ENCODE results near the gene MAGEC2. TPM values are rescaled to one million over a fixed set of nuclear protein-coding genes. Genes with fewer than 3 reads are reported as not detected.

MAGEC2 gene, protein sequence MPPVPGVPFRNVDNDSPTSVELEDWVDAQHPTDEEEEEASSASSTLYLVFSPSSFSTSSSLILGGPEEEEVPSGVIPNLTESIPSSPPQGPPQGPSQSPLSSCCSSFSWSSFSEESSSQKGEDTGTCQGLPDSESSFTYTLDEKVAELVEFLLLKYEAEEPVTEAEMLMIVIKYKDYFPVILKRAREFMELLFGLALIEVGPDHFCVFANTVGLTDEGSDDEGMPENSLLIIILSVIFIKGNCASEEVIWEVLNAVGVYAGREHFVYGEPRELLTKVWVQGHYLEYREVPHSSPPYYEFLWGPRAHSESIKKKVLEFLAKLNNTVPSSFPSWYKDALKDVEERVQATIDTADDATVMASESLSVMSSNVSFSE
- total RNA-seq, result not detected
- not detected for polyA plus RNA-seq (ENCODE audit: insufficient read length in 6 of 6)
- long read RNA-seq, donor 1, result 0 reads
- long read RNA-seq, donor 2, result 0 reads
- long read RNA-seq, donor 3, result 0 reads
- long read RNA-seq, donor 4, result 0 reads
- long read RNA-seq, donor 5, result 0 reads
- long read RNA-seq, donor 6, result 0 reads
- long read RNA-seq, donor 7, result 0 reads
- long read RNA-seq, donor 8, result 0 reads
- long read RNA-seq, donor 9, result 0 reads
- long read RNA-seq, donor 10, result 0 reads
- long read RNA-seq, donor 11, result 0 reads
- long read RNA-seq, donor 12, result 0 reads

DNA sequence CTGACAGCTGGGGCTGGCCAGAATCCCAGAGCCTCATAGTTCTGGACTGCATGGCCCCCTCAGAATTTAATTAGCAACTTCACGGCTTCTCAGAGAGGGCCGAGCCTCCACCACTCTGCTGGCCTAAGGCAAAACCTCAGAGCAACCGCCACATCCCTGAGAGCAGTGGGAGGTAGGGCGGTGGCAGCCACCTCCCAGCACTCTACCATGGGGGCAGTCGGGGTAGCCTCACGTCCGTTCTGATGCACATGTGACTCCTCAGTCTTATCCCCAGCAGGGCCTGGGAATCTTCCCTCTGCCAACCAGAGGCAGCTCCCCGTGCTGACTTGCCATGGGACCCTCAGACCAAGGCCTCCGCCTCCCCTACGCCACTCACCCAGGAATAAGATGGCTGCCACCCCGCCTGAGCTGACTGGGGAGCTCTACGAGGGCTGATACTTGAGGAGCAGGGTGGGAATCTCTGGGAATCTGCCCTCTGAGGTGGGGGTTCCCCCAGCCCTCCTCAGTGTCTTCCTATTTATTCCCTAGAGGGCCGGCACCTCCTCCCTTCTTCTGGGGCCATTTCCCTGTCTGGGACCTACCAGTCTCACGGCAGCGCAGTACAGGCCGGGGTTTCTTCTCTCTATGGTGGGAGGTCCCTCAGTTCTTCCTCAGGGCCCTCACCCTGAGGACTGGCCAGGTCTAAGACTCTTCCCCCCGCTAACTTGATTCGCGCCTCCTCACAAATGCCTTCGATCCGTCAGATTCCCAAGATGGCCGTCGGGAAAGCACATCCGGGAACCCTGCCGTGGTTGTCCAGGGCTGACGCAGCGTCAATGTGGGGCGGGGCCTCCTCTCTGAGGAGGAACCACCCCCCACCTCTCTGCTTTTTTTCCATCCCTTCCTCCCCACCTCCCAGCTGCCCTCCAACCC is at the start of gene MAGEC2:
Gene MAGEC2, minus strand, starts transcription at position 769 of the 912 bp plus-strand sequence. CDS start 1,303 bp downstream, outside the sequence.
- intact Hi-C loops (cut with DNase I), result no loop called here
- TF ChIP-seq, protein P1, sequence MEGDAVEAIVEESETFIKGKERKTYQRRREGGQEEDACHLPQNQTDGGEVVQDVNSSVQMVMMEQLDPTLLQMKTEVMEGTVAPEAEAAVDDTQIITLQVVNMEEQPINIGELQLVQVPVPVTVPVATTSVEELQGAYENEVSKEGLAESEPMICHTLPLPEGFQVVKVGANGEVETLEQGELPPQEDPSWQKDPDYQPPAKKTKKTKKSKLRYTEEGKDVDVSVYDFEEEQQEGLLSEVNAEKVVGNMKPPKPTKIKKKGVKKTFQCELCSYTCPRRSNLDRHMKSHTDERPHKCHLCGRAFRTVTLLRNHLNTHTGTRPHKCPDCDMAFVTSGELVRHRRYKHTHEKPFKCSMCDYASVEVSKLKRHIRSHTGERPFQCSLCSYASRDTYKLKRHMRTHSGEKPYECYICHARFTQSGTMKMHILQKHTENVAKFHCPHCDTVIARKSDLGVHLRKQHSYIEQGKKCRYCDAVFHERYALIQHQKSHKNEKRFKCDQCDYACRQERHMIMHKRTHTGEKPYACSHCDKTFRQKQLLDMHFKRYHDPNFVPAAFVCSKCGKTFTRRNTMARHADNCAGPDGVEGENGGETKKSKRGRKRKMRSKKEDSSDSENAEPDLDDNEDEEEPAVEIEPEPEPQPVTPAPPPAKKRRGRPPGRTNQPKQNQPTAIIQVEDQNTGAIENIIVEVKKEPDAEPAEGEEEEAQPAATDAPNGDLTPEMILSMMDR (IDR thresholded peaks at IDR 0.05), result no peak
- DNase-seq, result no peak
- no peaks in the 10 kb centered on the region for H3K36me3 ChIP-seq
- H3K4me1 ChIP-seq, result no peaks in the 10 kb centered on the region
- H3K27me3 ChIP-seq, result no peaks in the 10 kb centered on the region
- ATAC-seq, result no peak
- H3K4me3 ChIP-seq, result no peak within 1 kb of the TSS
- no peaks in the 10 kb centered on the region for H3K9me3 ChIP-seq
- no peak within 1 kb of the TSS for H3K27ac ChIP-seq

DNA sequence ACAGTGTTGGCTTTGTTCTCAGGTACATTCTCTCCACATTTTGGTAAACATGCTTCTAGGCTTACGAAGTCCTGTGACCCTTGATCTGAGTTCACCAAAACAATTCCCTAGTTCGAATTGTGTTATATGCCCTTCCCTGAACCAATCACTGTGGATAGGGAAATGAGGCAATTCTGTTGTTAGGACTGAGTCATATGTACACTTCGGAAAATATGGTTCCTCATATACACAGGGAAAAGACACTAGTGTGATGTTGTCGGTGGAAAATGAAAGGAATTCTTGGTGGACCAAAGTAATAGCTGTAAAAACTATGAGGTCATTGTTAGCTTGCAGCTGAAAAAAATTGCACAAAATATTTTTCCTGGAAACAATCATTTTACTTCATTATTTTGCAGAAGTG is 46.6 kb upstream of the MAGEC2 start:
- Histone ChIP-seq H3K4me1 (no peaks in the 10 kb centered on the region), H3K9me3 (no peaks in the 10 kb centered on the region), H3K4me3 (no peak overlapping the region), H3K27me3 (no peaks in the 10 kb centered on the region), H3K36me3 (no peaks in the 10 kb centered on the region), H3K27ac (no peak overlapping the region)
- TF ChIP-seq, protein P1 (IDR thresholded peaks at IDR 0.05), result no peak
- ATAC-seq (peak; percentile 54), DNase-seq (no peak)
- intact Hi-C loops (cut with DNase I), result no loop called here

DNA sequence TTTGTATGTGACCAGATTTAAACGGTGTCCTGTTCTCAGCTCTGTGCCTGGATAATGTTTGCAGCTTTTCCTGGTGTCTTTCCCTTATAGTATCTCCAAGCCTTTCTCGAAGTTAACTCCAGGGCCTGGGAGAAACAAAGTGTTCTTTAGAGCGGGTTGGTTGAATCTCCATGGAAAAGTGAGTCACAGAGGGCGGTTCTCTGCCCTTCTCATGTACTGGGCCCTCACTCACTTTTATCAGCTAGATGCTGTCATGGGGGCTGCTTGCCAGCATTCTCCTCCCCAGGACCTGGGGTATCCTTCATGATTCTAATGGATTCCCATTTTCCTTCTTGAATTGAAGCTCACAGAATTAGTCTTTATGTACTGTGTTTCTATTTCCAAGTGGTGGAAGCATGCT is 46.1 kb upstream of the MAGEC2 start:
- Histone ChIP-seq H3K36me3 (no peaks in the 10 kb centered on the region), H3K27ac (no peak overlapping the region), H3K9me3 (no peaks in the 10 kb centered on the region), H3K4me1 (no peaks in the 10 kb centered on the region), H3K27me3 (no peaks in the 10 kb centered on the region), H3K4me3 (no peak overlapping the region)
- ATAC-seq (peak; percentile 27), DNase-seq (no peak)
- intact Hi-C loops (cut with DNase I), result no loop called here
- TF ChIP-seq, protein P1 (IDR thresholded peaks at IDR 0.05), result no peak

DNA sequence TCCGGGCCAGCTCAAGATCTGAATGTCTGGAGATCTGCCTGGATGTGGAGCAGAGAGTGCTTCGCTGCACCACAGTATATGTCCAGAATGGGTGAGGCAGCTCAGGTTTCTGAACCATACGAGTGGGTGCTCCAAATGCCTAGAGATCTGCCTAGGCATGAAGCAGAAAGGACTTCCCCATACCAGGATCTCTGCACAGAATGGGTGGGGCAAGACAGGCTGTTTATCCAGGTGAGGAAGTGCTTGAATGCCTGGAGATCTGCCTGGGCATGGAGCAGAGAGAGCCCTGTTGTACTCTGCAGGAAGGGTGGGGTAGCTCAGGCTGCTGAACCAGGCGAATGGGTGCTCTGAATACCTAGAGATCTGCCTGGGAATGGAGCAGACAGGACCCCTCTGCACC is 45.4 kb upstream of the MAGEC2 start:
- intact Hi-C loops (cut with DNase I), result no loop called here
- DNase-seq, result no peak
- ATAC-seq, result peak; percentile 89
- no peaks in the 10 kb centered on the region for H3K27me3 ChIP-seq
- no peak overlapping the region for H3K4me3 ChIP-seq
- H3K36me3 ChIP-seq, result no peaks in the 10 kb centered on the region
- TF ChIP-seq, protein P1 (IDR thresholded peaks at IDR 0.05), result no peak
- no peak overlapping the region for H3K27ac ChIP-seq
- no peaks in the 10 kb centered on the region for H3K4me1 ChIP-seq
- no peaks in the 10 kb centered on the region for H3K9me3 ChIP-seq

Data from left lung (tissue), 14 donors.